Measurements from ENCODE around the gene ZC3H15. TPM values are rescaled to one million over a fixed set of nuclear protein-coding genes. Genes with fewer than 3 reads are reported as not detected.

ZC3H15 gene
- total RNA-seq, 4 donors from 2014 or later = 32.2 to 68.5 (median 53.7) TPM

- Histone ChIP-seq H3K36me3 (no peaks in the 10 kb centered on the region), H3K9me3 (no peaks in the 10 kb centered on the region)
- intact Hi-C loops (cut with DNase I) = no loop called here
Observed at GRCh38 chr2:186537019-186537418, 51.0 kb downstream of the ZC3H15 start.

DNA sequence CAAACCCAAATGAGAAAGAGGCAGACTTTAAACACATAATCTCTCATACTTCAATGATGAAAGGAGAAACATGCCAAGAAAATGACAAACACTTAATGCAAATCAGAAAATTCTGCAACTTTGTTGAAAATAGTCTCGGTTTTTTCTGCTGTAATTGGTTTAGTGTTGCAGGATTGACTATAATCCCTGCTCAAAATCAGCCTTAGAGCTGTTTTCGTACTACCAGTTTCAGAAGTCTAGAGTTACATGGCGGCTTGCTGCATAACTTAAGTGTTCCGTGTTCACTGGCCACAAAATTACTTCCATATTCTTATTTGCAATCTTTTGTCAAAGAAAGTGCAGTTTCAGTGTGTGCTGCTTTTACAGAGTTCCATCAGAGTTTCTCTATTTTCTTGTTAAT is 54.9 kb downstream of the ZC3H15 start:
- H3K27ac ChIP-seq = no peak overlapping the region
- peaks cover 0 to 25% (median 16%) of the 10 kb centered on the region in 3 donors for H3K4me1 ChIP-seq
- TF ChIP-seq, protein P1, sequence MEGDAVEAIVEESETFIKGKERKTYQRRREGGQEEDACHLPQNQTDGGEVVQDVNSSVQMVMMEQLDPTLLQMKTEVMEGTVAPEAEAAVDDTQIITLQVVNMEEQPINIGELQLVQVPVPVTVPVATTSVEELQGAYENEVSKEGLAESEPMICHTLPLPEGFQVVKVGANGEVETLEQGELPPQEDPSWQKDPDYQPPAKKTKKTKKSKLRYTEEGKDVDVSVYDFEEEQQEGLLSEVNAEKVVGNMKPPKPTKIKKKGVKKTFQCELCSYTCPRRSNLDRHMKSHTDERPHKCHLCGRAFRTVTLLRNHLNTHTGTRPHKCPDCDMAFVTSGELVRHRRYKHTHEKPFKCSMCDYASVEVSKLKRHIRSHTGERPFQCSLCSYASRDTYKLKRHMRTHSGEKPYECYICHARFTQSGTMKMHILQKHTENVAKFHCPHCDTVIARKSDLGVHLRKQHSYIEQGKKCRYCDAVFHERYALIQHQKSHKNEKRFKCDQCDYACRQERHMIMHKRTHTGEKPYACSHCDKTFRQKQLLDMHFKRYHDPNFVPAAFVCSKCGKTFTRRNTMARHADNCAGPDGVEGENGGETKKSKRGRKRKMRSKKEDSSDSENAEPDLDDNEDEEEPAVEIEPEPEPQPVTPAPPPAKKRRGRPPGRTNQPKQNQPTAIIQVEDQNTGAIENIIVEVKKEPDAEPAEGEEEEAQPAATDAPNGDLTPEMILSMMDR (IDR thresholded peaks at IDR 0.05) = no peak
- no peak for TF ChIP-seq POLR2A (IDR thresholded peaks at IDR 0.05)
- 60 to 66% methylated on average over 4 of the region's 4 CpGs for WGBS, 2 donors
- H3K36me3 ChIP-seq = no peaks in the 10 kb centered on the region
- intact Hi-C loops (cut with DNase I) = no loop called here
- no peak overlapping the region for H3K4me3 ChIP-seq
- H3K27me3 ChIP-seq = no peaks in the 10 kb centered on the region
- no peaks in the 10 kb centered on the region for H3K9me3 ChIP-seq
- DNase-seq = no peak

More at GRCh38 chr2:186537019-186537418, 51.0 kb downstream of the ZC3H15 start:
- WGBS, 2 donors = 85% methylated on average over 4 of the region's 4 CpGs
- TF ChIP-seq, protein P1 (IDR thresholded peaks at IDR 0.05) = no peak
- TF ChIP-seq POLR2A (IDR thresholded peaks at IDR 0.05) = no peak
- no peak overlapping the region for H3K4me3 ChIP-seq
- no peaks in the 10 kb centered on the region for H3K27me3 ChIP-seq
- DNase-seq = no peak
- no peaks in the 10 kb centered on the region for H3K4me1 ChIP-seq
- H3K27ac ChIP-seq = no peak overlapping the region

DNA sequence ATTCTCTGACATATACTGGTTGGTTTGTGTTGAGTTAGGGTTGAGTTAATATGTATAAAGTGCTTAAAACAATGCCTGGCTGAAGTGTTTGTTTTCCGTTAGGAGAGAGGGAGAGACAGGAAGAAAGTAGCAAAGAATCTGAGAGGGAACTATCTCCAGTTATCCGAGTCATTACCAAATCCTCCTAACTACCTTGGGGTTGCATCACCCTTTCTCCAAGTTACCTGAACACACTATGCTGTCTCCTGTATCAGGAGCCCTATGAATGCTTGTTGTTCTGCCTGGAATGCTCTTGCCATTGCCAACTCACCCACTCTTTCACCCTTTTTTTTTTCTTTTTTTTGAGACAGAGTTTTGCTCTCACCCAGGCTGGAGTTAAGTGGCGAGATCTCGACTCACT is 55.9 kb downstream of the ZC3H15 start:
- TF ChIP-seq, protein P1 (IDR thresholded peaks at IDR 0.05) = no peak
- no peak for TF ChIP-seq POLR2A (IDR thresholded peaks at IDR 0.05)
- Histone ChIP-seq H3K36me3 (no peaks in the 10 kb centered on the region), H3K4me1 (peaks cover 0 to 25% (median 16%) of the 10 kb centered on the region in 3 donors), H3K9me3 (no peaks in the 10 kb centered on the region), H3K27me3 (no peaks in the 10 kb centered on the region), H3K27ac (no peak overlapping the region), H3K4me3 (no peak overlapping the region)
- DNase-seq = no peak
- 45 to 56% methylated on average over 4 of the region's 4 CpGs for WGBS, 2 donors
- intact Hi-C loops (cut with DNase I) = no loop called here

GRCh38 chr2:186543561-186544131 is 57.6 kb downstream of the ZC3H15 start:
- Histone ChIP-seq H3K4me1 (peaks cover 0 to 25% (median 16%) of the 10 kb centered on the region in 3 donors), H3K36me3 (no peaks in the 10 kb centered on the region), H3K9me3 (no peaks in the 10 kb centered on the region), H3K27ac (peak overlapping the region in 2 of 4 donors; percentile 53 to 64), H3K4me3 (no peak overlapping the region), H3K27me3 (no peaks in the 10 kb centered on the region)
- intact Hi-C loops (cut with DNase I) = no loop called here
- 32 to 38% methylated on average over 3 of the region's 3 CpGs for WGBS, 2 donors
- TF ChIP-seq POLR2A (IDR thresholded peaks at IDR 0.05) = no peak
- TF ChIP-seq, protein P1 (IDR thresholded peaks at IDR 0.05) = no peak
- no peak for DNase-seq

- H3K27ac ChIP-seq = peak overlapping the region in 2 of 4 donors; percentile 53 to 64
- no peak overlapping the region for H3K4me3 ChIP-seq
- no peak for DNase-seq
- no peak for TF ChIP-seq POLR2A (IDR thresholded peaks at IDR 0.05)
- TF ChIP-seq, protein P1 (IDR thresholded peaks at IDR 0.05) = no peak
- WGBS, 2 donors = 23 to 38% methylated on average over 1 of the region's 1 CpG
- intact Hi-C loops (cut with DNase I) = no loop called here
- H3K4me1 ChIP-seq = peaks cover 0 to 25% (median 16%) of the 10 kb centered on the region in 3 donors
- H3K36me3 ChIP-seq = no peaks in the 10 kb centered on the region
- no peaks in the 10 kb centered on the region for H3K27me3 ChIP-seq
- no peaks in the 10 kb centered on the region for H3K9me3 ChIP-seq
Observed at GRCh38 chr2:186544255-186544675, 58.2 kb downstream of the ZC3H15 start.
